HepG2 (cell line): ENCODE data around the gene TAGLN2. TPM values are rescaled to one million over a fixed set of nuclear protein-coding genes. Genes with fewer than 3 reads are reported as not detected.

Experiments
- KDM5B ChIP-seq: sonication (generic); formaldehyde crosslinking; IDR thresholded peaks from 2 replicates; pipeline ENCODE4 v1.4.0; 2020; ENCODE audit warnings: missing genetic modification reagents, mild to moderate bottlenecking, borderline replicate concordance
- MYPOP ChIP-seq: sonication (generic); formaldehyde crosslinking; IDR thresholded peaks from 2 replicates; pipeline ENCODE4 v1.8.1; 2023; ENCODE audit warnings: mild to moderate bottlenecking, moderate library complexity, missing genetic modification reagents
- NFAT5 ChIP-seq: sonication (generic); formaldehyde crosslinking; IDR thresholded peaks from 2 replicates; pipeline ENCODE4 v1.4.0; 2020; ENCODE audit warnings: missing genetic modification reagents
- RERE ChIP-seq: IDR thresholded peaks from 2 replicates; pipeline ENCODE4 v1.6.1; 2016; ENCODE audit warnings: low read depth, missing genetic modification reagents, missing compliant biosample characterization
- WIZ ChIP-seq: sonication (generic); formaldehyde crosslinking; IDR thresholded peaks from 2 replicates; pipeline ENCODE4 v1.5.1; 2020; ENCODE audit warnings: mild to moderate bottlenecking, missing genetic modification reagents
- polyA plus RNA-seq, 8 experiments: library from polyadenylated mRNA; depleted of rRNA in 3 of 8; stranded (reverse) in 7 of 8; unstranded in 1 of 8; fragments of >200 nt; fragmentation: Illumina TruSeq in 4 of 8; extraction: Trizol in 4 of 8; gene quantifications; 2 replicates each; pipeline versions ENCODE4 v1.2.1 to v1.2.3, GENCODE V29; 2011 to 2016; ENCODE audit warnings: low read depth in 4 of 8, missing spikeins in 1 of 8, mixed read lengths in 1 of 8; ENCODE audit not compliant: insufficient read depth in 1 of 8
- total RNA-seq, 5 experiments: library from RNA; depleted of rRNA; stranded (reverse); fragments of >200 nt; fragmentation: Illumina TruSeq; extraction: Trizol; gene quantifications; 2 replicates each; pipeline ENCODE4 v1.2.3, GENCODE V29; 2016; ENCODE audit warnings: low read depth in 1 of 5
- TF ChIP-seq, protein P1 (sequence below): sonication (generic); formaldehyde crosslinking; IDR thresholded peaks from 2 replicates; pipeline ENCODE4 v1.4.0; 2020; ENCODE audit warnings: missing genetic modification reagents
- TF ChIP-seq, protein P2 (sequence below): fragments of 450-650 bp; IDR thresholded peaks from 2 replicates; pipeline ENCODE4 v1.6.1; 2017; ENCODE audit warnings: mild to moderate bottlenecking

The TAGLN2 gene
- total and polyA plus RNA-seq, 2 of the 13 experiments (the other 11 are each of a cell fraction or from before 2014, with no cell fraction given), result 6.7 to 17.2 TPM

GRCh38 chr1:159915571-159916241 is 9.6 kb downstream of the TAGLN2 start (continued):
- TF ChIP-seq NFAT5 (CRISPR knock-in tag), result no peak
- no peak for TF ChIP-seq WIZ (CRISPR knock-in tag)
- TF ChIP-seq KDM5B (CRISPR knock-in tag), result no peak
- TF ChIP-seq, protein P1, sequence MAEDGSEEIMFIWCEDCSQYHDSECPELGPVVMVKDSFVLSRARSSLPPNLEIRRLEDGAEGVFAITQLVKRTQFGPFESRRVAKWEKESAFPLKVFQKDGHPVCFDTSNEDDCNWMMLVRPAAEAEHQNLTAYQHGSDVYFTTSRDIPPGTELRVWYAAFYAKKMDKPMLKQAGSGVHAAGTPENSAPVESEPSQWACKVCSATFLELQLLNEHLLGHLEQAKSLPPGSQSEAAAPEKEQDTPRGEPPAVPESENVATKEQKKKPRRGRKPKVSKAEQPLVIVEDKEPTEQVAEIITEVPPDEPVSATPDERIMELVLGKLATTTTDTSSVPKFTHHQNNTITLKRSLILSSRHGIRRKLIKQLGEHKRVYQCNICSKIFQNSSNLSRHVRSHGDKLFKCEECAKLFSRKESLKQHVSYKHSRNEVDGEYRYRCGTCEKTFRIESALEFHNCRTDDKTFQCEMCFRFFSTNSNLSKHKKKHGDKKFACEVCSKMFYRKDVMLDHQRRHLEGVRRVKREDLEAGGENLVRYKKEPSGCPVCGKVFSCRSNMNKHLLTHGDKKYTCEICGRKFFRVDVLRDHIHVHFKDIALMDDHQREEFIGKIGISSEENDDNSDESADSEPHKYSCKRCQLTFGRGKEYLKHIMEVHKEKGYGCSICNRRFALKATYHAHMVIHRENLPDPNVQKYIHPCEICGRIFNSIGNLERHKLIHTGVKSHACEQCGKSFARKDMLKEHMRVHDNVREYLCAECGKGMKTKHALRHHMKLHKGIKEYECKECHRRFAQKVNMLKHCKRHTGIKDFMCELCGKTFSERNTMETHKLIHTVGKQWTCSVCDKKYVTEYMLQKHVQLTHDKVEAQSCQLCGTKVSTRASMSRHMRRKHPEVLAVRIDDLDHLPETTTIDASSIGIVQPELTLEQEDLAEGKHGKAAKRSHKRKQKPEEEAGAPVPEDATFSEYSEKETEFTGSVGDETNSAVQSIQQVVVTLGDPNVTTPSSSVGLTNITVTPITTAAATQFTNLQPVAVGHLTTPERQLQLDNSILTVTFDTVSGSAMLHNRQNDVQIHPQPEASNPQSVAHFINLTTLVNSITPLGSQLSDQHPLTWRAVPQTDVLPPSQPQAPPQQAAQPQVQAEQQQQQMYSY (CRISPR knock-in tag), result no peak
- TF ChIP-seq, protein P2, sequence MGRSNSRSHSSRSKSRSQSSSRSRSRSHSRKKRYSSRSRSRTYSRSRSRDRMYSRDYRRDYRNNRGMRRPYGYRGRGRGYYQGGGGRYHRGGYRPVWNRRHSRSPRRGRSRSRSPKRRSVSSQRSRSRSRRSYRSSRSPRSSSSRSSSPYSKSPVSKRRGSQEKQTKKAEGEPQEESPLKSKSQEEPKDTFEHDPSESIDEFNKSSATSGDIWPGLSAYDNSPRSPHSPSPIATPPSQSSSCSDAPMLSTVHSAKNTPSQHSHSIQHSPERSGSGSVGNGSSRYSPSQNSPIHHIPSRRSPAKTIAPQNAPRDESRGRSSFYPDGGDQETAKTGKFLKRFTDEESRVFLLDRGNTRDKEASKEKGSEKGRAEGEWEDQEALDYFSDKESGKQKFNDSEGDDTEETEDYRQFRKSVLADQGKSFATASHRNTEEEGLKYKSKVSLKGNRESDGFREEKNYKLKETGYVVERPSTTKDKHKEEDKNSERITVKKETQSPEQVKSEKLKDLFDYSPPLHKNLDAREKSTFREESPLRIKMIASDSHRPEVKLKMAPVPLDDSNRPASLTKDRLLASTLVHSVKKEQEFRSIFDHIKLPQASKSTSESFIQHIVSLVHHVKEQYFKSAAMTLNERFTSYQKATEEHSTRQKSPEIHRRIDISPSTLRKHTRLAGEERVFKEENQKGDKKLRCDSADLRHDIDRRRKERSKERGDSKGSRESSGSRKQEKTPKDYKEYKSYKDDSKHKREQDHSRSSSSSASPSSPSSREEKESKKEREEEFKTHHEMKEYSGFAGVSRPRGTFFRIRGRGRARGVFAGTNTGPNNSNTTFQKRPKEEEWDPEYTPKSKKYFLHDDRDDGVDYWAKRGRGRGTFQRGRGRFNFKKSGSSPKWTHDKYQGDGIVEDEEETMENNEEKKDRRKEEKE, result no peak
- TF ChIP-seq RERE, result no peak
- no peak for TF ChIP-seq MYPOP (CRISPR knock-in tag)
